NCI-H345 treated with DMSO at 0.1 percent for 48 hours (cell line): Measurements from ENCODE around the gene DUT.
A peak's percentile ranks its signal among the peaks of the same experiment; 100 is the strongest.
"Not testable (repeated sequence)": the region's sequence is repeated elsewhere in the genome, so short reads cannot be mapped to it uniquely, and the experiment has no call there.

Experiments
- DNase-seq: peaks from one replicate; lab custom pipeline; 2025; ENCODE audit not compliant: unreplicated experiment; lab: John Stamatoyannopoulos, UW

The DUT gene

GRCh38 chr15:48326180-48326579, 5.0 kb upstream of the DUT start:
- not testable (repeated sequence) for DNase-seq

- DNase-seq, result no peak
These were observed 984 bp upstream of the DUT start for GRCh38 chr15:48330105-48330785.

GRCh38 chr15:48331796-48332641, 790 bp downstream of the DUT start:
- DNase-seq, result peak; percentile 46

GRCh38 chr15:48332642-48333034, 1.4 kb downstream of the DUT start:
- DNase-seq, result no peak

GRCh38 chr15:48333540-48333939, 2.3 kb downstream of the DUT start:
- no peak for DNase-seq

GRCh38 chr15:48334260-48334659, 3.0 kb downstream of the DUT start:
- no peak for DNase-seq

- DNase-seq, result no peak
These were observed 5.7 kb downstream of the DUT start for GRCh38 chr15:48336940-48337339.

- no peak for DNase-seq
These were observed 6.4 kb downstream of the DUT start for GRCh38 chr15:48337607-48338006.

GRCh38 chr15:48340111-48340510, 8.9 kb downstream of the DUT start:
- DNase-seq, result no peak

GRCh38 chr15:48343865-48344264, 12.6 kb downstream of the DUT start:
- DNase-seq, result no peak

GRCh38 chr15:48345516-48345915, 14.3 kb downstream of the DUT start:
- no peak for DNase-seq

GRCh38 chr15:48352474-48353072, 21.3 kb downstream of the DUT start:
- peak; percentile 54 for DNase-seq

GRCh38 chr15:48354694-48355303, 23.6 kb downstream of the DUT start:
- DNase-seq, result no peak

GRCh38 chr15:48355377-48355776, 24.1 kb downstream of the DUT start:
- no peak for DNase-seq

- no peak for DNase-seq
These were observed 27.3 kb downstream of the DUT start for GRCh38 chr15:48358229-48359152.

- no peak for DNase-seq
These were observed 29.6 kb downstream of the DUT start for GRCh38 chr15:48360841-48361240.

GRCh38 chr15:48361685-48362084, 30.5 kb downstream of the DUT start:
- no peak for DNase-seq

GRCh38 chr15:48363474-48363873, 32.2 kb downstream of the DUT start:
- no peak for DNase-seq

GRCh38 chr15:48365575-48365974, 34.3 kb downstream of the DUT start:
- DNase-seq, result no peak

GRCh38 chr15:48366584-48367312, 35.5 kb downstream of the DUT start:
- DNase-seq, result no peak
